Measurements from ENCODE around the gene CPLX4. TPM values are rescaled to one million over a fixed set of nuclear protein-coding genes. Genes with fewer than 3 reads are reported as not detected.

Gene CPLX4
- total and polyA plus RNA-seq, 2 of the 13 experiments (the other 11 are each of a cell fraction or from before 2014, with no cell fraction given) = not detected

- TF ChIP-seq ZNF407 (CRISPR knock-in tag; IDR thresholded peaks at IDR 0.05; ENCODE audit: not compliant biosample characterization) (no peak), ATF1 (CRISPR knock-in tag; IDR thresholded peaks at IDR 0.05) (no peak), RFX5 (IDR thresholded peaks at IDR 0.05; ENCODE audit: low read depth, low read length) (no peak), ZNF543 (CRISPR knock-in tag; IDR thresholded peaks at IDR 0.05) (no peak), ATAD3A (CRISPR knock-in tag; IDR thresholded peaks at IDR 0.05) (no peak), ZNF503 (CRISPR knock-in tag; IDR thresholded peaks at IDR 0.05) (no peak), SP1 (IDR thresholded peaks at IDR 0.05) (no peak), SP1 (CRISPR knock-in tag; IDR thresholded peaks at IDR 0.05) (no peak), SNAPC2 (CRISPR knock-in tag; IDR thresholded peaks at IDR 0.05) (no peak), ZNF264 (CRISPR knock-in tag; IDR thresholded peaks at IDR 0.05) (no peak), MBD4 (IDR thresholded peaks at IDR 0.05; ENCODE audit: borderline replicate concordance, low read length) (0 out of 2 replicates have a peak, but pooled peaks have one; percentile 32), ZNF567 (CRISPR knock-in tag; IDR thresholded peaks at IDR 0.05; ENCODE audit: borderline replicate concordance) (no peak)
Observed at GRCh38 chr18:59324623-59324971, 6.1 kb upstream of the CPLX4 start (continued).
